ENCODE data around the gene ICE1.

ICE1 gene

GRCh38 chr5:5404381-5404780 lies 18.1 kb upstream of the ICE1 start:
- no peaks in the 10 kb centered on the region for H3K4me1 ChIP-seq (ENCODE audit: low read length)
- H3K27ac ChIP-seq (ENCODE audit: low read length): no peak overlapping the region
- no peaks in the 10 kb centered on the region for H3F3A ChIP-seq (ENCODE audit: insufficient read depth, low read length)
- no peak overlapping the region for H3K4me3 ChIP-seq (ENCODE audit: low read length)
- H3K9me3 ChIP-seq (replicated peaks; ENCODE audit: insufficient read depth, low read length): no peaks in the 10 kb centered on the region
- no peaks in the 10 kb centered on the region for H4K20me1 ChIP-seq (ENCODE audit: insufficient read depth, low read length)
- H2AFZ ChIP-seq (ENCODE audit: low read length): no peak overlapping the region
- TF ChIP-seq EZH2 (optimal IDR thresholded peaks at IDR 0.05; ENCODE audit: low read depth, low read length) (no peak), CTCF (IDR thresholded peaks at IDR 0.05; ENCODE audit: low read length) (no peak), EZH2phosphoT487 (IDR thresholded peaks at IDR 0.05; ENCODE audit: low read length) (no peak)
- H3K4me2 ChIP-seq (ENCODE audit: low read depth, low read length): no peak overlapping the region
- H3K36me3 ChIP-seq (replicated peaks; ENCODE audit: insufficient read depth, low read length): no peaks in the 10 kb centered on the region
- no peaks in the 10 kb centered on the region for H3K79me2 ChIP-seq (ENCODE audit: low read length)
- no peaks in the 10 kb centered on the region for H3K9me2 ChIP-seq (replicated peaks; ENCODE audit: insufficient read depth, low read length)
- no peak overlapping the region for H3K9ac ChIP-seq (ENCODE audit: low read length)
- no peaks in the 10 kb centered on the region for H3K27me3 ChIP-seq (replicated peaks; ENCODE audit: insufficient read depth, low read length)
- no peak for DNase-seq

- Histone ChIP-seq H3K4me1 (ENCODE audit: low read length) (no peaks in the 10 kb centered on the region), H3K79me2 (ENCODE audit: low read length) (no peaks in the 10 kb centered on the region), H3K9me3 (replicated peaks; ENCODE audit: insufficient read depth, low read length) (no peaks in the 10 kb centered on the region), H3K4me2 (ENCODE audit: low read depth, low read length) (no peak overlapping the region), H3K27me3 (replicated peaks; ENCODE audit: insufficient read depth, low read length) (no peaks in the 10 kb centered on the region), H3K27ac (ENCODE audit: low read length) (no peak overlapping the region), H2AFZ (ENCODE audit: low read length) (no peak overlapping the region), H3K9ac (ENCODE audit: low read length) (no peak overlapping the region), H3K36me3 (replicated peaks; ENCODE audit: insufficient read depth, low read length) (no peaks in the 10 kb centered on the region), H3F3A (ENCODE audit: insufficient read depth, low read length) (no peaks in the 10 kb centered on the region), H4K20me1 (ENCODE audit: insufficient read depth, low read length) (no peaks in the 10 kb centered on the region), H3K9me2 (replicated peaks; ENCODE audit: insufficient read depth, low read length) (no peaks in the 10 kb centered on the region), H3K4me3 (ENCODE audit: low read length) (no peak overlapping the region)
- no peak for TF ChIP-seq CTCF (IDR thresholded peaks at IDR 0.05; ENCODE audit: low read length)
- TF ChIP-seq EZH2phosphoT487 (IDR thresholded peaks at IDR 0.05; ENCODE audit: low read length): no peak
- TF ChIP-seq EZH2 (optimal IDR thresholded peaks at IDR 0.05; ENCODE audit: low read depth, low read length): no peak
- no peak for DNase-seq
These were observed 17.0 kb upstream of the ICE1 start for GRCh38 chr5:5405441-5405840.

- Histone ChIP-seq H3K9ac (ENCODE audit: low read length) (no peak overlapping the region), H3K4me2 (ENCODE audit: low read depth, low read length) (no peak overlapping the region), H3K27me3 (replicated peaks; ENCODE audit: insufficient read depth, low read length) (no peaks in the 10 kb centered on the region), H4K20me1 (ENCODE audit: insufficient read depth, low read length) (no peaks in the 10 kb centered on the region), H3K79me2 (ENCODE audit: low read length) (no peaks in the 10 kb centered on the region), H3F3A (ENCODE audit: insufficient read depth, low read length) (no peaks in the 10 kb centered on the region), H3K4me1 (ENCODE audit: low read length) (no peaks in the 10 kb centered on the region), H3K4me3 (ENCODE audit: low read length) (no peak overlapping the region), H3K9me2 (replicated peaks; ENCODE audit: insufficient read depth, low read length) (no peaks in the 10 kb centered on the region), H2AFZ (ENCODE audit: low read length) (no peak overlapping the region), H3K36me3 (replicated peaks; ENCODE audit: insufficient read depth, low read length) (no peaks in the 10 kb centered on the region), H3K27ac (ENCODE audit: low read length) (no peak overlapping the region), H3K9me3 (replicated peaks; ENCODE audit: insufficient read depth, low read length) (no peaks in the 10 kb centered on the region)
- DNase-seq: no peak
- TF ChIP-seq EZH2 (optimal IDR thresholded peaks at IDR 0.05; ENCODE audit: low read depth, low read length) (no peak), EZH2phosphoT487 (IDR thresholded peaks at IDR 0.05; ENCODE audit: low read length) (no peak), CTCF (IDR thresholded peaks at IDR 0.05; ENCODE audit: low read length) (no peak)
These were observed 14.6 kb upstream of the ICE1 start for GRCh38 chr5:5407924-5408323.

Measured in MM.1S (cell line).